ENCODE results near the gene NPFFR1. TPM values are rescaled to one million over a fixed set of nuclear protein-coding genes. Genes with fewer than 3 reads are reported as not detected.

NPFFR1 gene
- total RNA-seq, 2 experiments from 2014 or later = not detected

DNA sequence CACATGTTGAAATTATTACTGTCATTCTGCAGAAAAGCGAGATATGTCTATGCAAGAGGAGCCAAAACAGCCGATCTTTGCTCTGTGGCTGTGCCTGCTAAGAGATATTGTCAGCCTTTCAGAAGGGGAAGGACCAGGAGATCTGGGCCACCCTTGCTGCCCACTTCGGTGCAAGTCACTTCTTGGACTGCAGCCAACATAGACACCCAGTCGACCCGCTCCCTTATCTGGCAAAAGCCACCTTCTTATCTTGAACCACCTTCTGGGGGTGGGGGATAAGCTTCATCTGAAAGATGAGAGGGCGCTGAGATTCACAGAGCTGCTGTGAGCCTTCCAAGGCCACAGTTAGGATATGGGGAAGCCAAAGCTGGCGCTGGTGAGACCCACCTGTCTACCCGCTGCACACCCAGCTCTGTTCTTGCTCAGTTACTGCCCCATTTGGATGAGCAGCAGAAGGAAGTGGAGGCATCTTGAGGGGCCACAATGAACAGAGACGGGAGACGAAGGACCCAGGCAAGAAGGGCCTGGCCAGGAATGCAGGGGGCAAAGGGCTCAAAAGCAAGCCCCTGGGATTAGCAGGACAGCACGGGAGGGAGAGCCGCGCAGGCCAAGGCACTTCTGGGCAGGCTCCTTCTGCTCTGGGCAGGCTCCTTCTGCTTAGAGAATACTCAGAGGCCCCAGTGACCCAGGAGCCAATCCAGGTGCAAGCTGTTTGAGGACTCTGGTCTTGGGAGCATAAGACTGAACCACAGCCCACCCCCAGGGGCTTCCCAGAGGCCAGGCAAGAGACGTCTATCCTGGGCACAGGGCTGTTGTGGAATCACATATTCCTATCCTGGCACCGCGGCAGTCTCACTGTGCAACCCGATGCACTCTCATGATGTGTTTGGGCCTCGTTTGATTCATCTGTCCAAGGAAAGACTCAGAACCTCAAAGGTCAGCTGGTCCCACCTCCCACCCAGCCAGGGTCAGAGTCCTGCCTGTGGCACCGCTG is 38.4 kb upstream of the NPFFR1 start:
- H3K9me3 ChIP-seq (ENCODE audit: low read length) = no peaks in the 10 kb centered on the region
- H3K4me1 ChIP-seq (ENCODE audit: insufficient read depth, low read length, poor library complexity, severe bottlenecking) = peaks cover 80% of the 10 kb centered on the region
- H3K27ac ChIP-seq (ENCODE audit: low read depth, low read length, poor library complexity, severe bottlenecking) = peak overlapping the region; percentile 75
- no peaks in the 10 kb centered on the region for H3K36me3 ChIP-seq (ENCODE audit: insufficient read depth, low read length)
- H3K4me3 ChIP-seq (ENCODE audit: low read depth, low read length, poor library complexity, severe bottlenecking) = no peak overlapping the region
- no peaks in the 10 kb centered on the region for H3K9me2 ChIP-seq (ENCODE audit: insufficient read depth, low read length)
- POLR2A ChIA-PET = no interaction called here
- CTCF ChIA-PET (ENCODE audit: unreplicated experiment) = interaction anchor here (0.6 kb wide), 1 partner anchor 176 kb away, joined by 3 read pairs; the partner anchor contains the start of gene TYSND1
- no TSS peak for BruUV-seq (replicated peaks)
- no peak for DNase-seq (ENCODE audit: low spot score)
- H4K20me1 ChIP-seq (ENCODE audit: insufficient read depth, low read length) = no peaks in the 10 kb centered on the region
- H2AFZ ChIP-seq (ENCODE audit: low read length) = no peak overlapping the region
- no peaks in the 10 kb centered on the region for H3K79me2 ChIP-seq (ENCODE audit: insufficient read depth, low read depth, low read length)
- H3K4me2 ChIP-seq (ENCODE audit: low read length) = peak overlapping the region; percentile 67
- TF ChIP-seq EZH2phosphoT487 (IDR thresholded peaks at IDR 0.05; ENCODE audit: borderline replicate concordance, low read depth, low read length) = no peak
- TF ChIP-seq, protein P1, sequence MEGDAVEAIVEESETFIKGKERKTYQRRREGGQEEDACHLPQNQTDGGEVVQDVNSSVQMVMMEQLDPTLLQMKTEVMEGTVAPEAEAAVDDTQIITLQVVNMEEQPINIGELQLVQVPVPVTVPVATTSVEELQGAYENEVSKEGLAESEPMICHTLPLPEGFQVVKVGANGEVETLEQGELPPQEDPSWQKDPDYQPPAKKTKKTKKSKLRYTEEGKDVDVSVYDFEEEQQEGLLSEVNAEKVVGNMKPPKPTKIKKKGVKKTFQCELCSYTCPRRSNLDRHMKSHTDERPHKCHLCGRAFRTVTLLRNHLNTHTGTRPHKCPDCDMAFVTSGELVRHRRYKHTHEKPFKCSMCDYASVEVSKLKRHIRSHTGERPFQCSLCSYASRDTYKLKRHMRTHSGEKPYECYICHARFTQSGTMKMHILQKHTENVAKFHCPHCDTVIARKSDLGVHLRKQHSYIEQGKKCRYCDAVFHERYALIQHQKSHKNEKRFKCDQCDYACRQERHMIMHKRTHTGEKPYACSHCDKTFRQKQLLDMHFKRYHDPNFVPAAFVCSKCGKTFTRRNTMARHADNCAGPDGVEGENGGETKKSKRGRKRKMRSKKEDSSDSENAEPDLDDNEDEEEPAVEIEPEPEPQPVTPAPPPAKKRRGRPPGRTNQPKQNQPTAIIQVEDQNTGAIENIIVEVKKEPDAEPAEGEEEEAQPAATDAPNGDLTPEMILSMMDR (conservative IDR thresholded peaks at IDR 0.05; ENCODE audit: low read length) = no peak
- intact Hi-C loops (cut with micrococcal nuclease; ENCODE audit: unreplicated experiment) = no loop called here

DNA sequence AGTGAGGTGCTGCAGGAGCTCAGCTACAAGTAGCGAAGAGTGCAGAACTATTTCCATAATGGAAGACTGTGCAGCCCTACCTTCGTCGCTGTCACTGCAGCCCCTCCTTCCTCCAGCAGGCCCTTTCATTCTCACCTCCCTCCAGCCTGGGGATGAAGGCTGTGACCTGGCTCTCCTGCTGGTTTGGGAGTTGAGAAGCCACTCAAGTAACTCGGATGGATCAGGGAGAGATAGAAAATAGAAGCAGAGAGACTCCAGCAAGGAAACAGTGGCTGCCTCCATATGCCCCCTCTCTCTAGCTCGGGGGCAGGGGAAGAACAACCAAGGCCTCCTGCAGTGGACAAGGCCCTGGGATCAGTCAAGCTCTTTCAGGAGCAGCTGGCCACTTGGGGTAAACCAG is 37.4 kb upstream of the NPFFR1 start:
- ChIA-PET CTCF (ENCODE audit: unreplicated experiment) (interaction anchor here (0.6 kb wide), 1 partner anchor 12 kb away, joined by 5 read pairs; no protein-coding TSS in a partner anchor), POLR2A (interaction anchor here (1.6 kb wide), 1 partner anchor 9 kb away, joined by 6 read pairs; no protein-coding TSS in a partner anchor)
- no peak for DNase-seq (ENCODE audit: low spot score)
- H3K4me2 ChIP-seq (ENCODE audit: low read length) = no peak overlapping the region
- intact Hi-C loops (cut with micrococcal nuclease; ENCODE audit: unreplicated experiment) = no loop called here
- no peaks in the 10 kb centered on the region for H3K79me2 ChIP-seq (ENCODE audit: insufficient read depth, low read depth, low read length)
- H3K4me3 ChIP-seq (ENCODE audit: low read depth, low read length, poor library complexity, severe bottlenecking) = no peak overlapping the region
- no peak overlapping the region for H2AFZ ChIP-seq (ENCODE audit: low read length)
- H3K9me3 ChIP-seq (ENCODE audit: low read length) = no peaks in the 10 kb centered on the region
- H3K36me3 ChIP-seq (ENCODE audit: insufficient read depth, low read length) = no peaks in the 10 kb centered on the region
- H3K4me1 ChIP-seq (ENCODE audit: insufficient read depth, low read length, poor library complexity, severe bottlenecking) = peaks cover 83% of the 10 kb centered on the region
- TF ChIP-seq, protein P1 (conservative IDR thresholded peaks at IDR 0.05; ENCODE audit: low read length) = no peak
- no peak for TF ChIP-seq EZH2phosphoT487 (IDR thresholded peaks at IDR 0.05; ENCODE audit: borderline replicate concordance, low read depth, low read length)
- no peaks in the 10 kb centered on the region for H3K9me2 ChIP-seq (ENCODE audit: insufficient read depth, low read length)
- no peaks in the 10 kb centered on the region for H4K20me1 ChIP-seq (ENCODE audit: insufficient read depth, low read length)
- BruUV-seq (replicated peaks) = no TSS peak
- no peak overlapping the region for H3K27ac ChIP-seq (ENCODE audit: low read depth, low read length, poor library complexity, severe bottlenecking)
